Adipocyte (in vitro differentiated cells): Measurements from ENCODE around the gene TESK1.
"Not testable (repeated sequence)": the region's sequence is repeated elsewhere in the genome, so short reads cannot be mapped to it uniquely, and the experiment has no call there.

Experiments
- DNase-seq: peaks from one replicate; pipeline ENCODE4 v3.0.0-alpha.2; 2015; ENCODE audit warnings: low read depth
- H3K27me3 ChIP-seq: replicated peaks from 2 replicates; pipeline ENCODE4 v1.7.0; 2013; ENCODE audit warnings: mild to moderate bottlenecking, low read length, moderate library complexity; ENCODE audit not compliant: control insufficient read depth, insufficient read depth
- H3K36me3 ChIP-seq: 2 replicates; pipeline ENCODE4 v1.7.0; 2013; ENCODE audit warnings: low read length, mild to moderate bottlenecking, moderate library complexity; ENCODE audit not compliant: control insufficient read depth, insufficient read depth, severe bottlenecking
- H3K4me1 ChIP-seq: 2 replicates; pipeline ENCODE4 v1.7.0; 2013; ENCODE audit warnings: mild to moderate bottlenecking, low read length, moderate library complexity; ENCODE audit not compliant: control insufficient read depth, insufficient read depth
- H3K4me3 ChIP-seq: 2 replicates; pipeline ENCODE4 v1.7.0; 2013; ENCODE audit warnings: mild to moderate bottlenecking, low read length, moderate library complexity
- H3K9ac ChIP-seq: 2 replicates; pipeline ENCODE4 v1.7.0; 2013; ENCODE audit warnings: mild to moderate bottlenecking, low read length, moderate library complexity
- H3K9me3 ChIP-seq: 2 replicates; pipeline ENCODE4 v1.7.0; 2013; ENCODE audit warnings: mild to moderate bottlenecking, low read length, moderate library complexity; ENCODE audit not compliant: control insufficient read depth

TESK1 gene

DNA sequence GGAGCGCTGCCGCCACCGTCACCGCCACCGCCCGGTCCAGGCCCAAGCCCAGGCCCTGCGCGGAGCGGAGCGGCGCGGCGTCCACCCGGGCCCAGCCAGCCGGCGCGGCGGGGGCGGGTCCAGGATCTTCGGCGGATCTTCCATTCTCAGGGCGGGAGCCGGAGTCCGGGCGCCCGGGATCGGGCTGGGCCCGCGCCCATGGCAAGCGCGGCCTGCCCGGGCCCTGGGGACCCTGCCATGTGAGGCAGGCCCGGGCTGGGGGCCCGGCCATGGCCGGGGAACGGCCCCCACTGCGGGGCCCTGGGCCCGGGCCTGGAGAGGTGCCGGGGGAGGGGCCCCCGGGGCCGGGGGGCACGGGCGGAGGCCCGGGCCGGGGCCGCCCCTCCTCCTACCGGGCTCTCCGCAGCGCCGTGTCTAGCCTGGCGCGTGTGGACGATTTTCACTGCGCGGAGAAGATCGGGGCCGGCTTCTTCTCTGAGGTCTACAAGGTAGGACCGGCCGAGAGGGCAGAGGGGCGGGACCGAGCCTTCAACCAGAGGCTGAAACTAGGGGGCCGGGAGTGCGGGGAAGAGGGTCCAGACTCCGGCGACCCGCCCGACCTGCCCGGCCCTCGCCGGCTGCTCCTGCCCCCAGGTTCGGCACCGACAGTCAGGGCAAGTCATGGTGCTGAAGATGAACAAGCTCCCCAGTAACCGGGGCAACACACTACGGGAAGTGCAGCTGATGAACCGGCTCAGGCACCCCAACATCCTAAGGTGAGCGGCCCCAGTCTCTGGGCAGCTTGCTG lies 482 bp downstream of the TESK1 start:
- DNase-seq, result peak; percentile 73
- peaks cover 28% of the 10 kb centered on the region for H3K4me1 ChIP-seq
- H3K9ac ChIP-seq, result peak overlapping the region; percentile 89
- no peaks in the 10 kb centered on the region for H3K27me3 ChIP-seq
- H3K9me3 ChIP-seq, result no peaks in the 10 kb centered on the region
- H3K36me3 ChIP-seq, result peaks cover 32% of the 10 kb centered on the region
- H3K4me3 ChIP-seq, result peak overlapping the region; percentile 92

DNA sequence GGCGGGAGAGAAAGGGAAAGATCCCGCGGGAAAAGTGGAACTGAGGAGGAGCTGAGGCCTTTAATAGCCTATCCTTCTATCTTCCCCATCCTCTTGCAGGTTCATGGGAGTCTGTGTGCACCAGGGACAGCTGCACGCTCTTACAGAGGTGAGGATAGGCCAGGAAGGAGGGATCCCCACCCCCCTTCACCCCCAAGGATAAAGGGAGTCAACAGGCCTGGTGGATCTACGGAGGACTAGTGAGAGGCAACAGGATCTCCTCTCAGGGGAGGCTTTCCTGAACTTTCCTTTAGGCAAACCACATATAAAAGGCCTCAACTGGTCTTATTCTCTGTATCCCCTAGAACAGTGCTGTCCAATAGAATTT lies 1.1 kb downstream of the TESK1 start:
- H3K9ac ChIP-seq, result peak overlapping the region; percentile 89
- peak; percentile 37 for DNase-seq

DNA sequence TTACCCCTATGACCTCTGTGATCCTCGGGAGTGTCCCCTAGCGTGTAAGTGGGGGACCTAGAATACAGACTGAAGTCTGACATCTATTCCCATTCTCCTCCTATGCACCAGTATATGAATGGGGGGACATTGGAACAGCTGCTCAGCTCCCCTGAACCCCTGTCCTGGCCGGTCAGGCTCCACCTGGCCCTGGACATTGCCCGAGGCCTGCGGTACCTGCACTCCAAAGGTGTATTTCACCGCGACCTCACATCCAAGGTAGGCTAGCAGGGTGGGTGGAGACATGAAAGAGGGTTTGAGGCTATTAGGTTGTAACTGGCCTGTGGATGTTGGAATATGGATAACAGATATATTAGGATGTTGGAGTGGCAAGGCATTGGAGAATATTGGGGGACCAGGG lies 1.7 kb downstream of the TESK1 start:
- Histone ChIP-seq H3K4me3 (peak overlapping the region; percentile 92), H3K9me3 (no peaks in the 10 kb centered on the region), H3K36me3 (peaks cover 32% of the 10 kb centered on the region), H3K4me1 (peaks cover 28% of the 10 kb centered on the region), H3K9ac (peak overlapping the region; percentile 89), H3K27me3 (no peaks in the 10 kb centered on the region)
- no peak for DNase-seq

More for the DNA sequence above, 1.1 kb downstream of the TESK1 start:
- Histone ChIP-seq H3K27me3 (no peaks in the 10 kb centered on the region), H3K9me3 (no peaks in the 10 kb centered on the region), H3K36me3 (peaks cover 32% of the 10 kb centered on the region), H3K4me3 (peak overlapping the region; percentile 92), H3K4me1 (peaks cover 28% of the 10 kb centered on the region)

DNA sequence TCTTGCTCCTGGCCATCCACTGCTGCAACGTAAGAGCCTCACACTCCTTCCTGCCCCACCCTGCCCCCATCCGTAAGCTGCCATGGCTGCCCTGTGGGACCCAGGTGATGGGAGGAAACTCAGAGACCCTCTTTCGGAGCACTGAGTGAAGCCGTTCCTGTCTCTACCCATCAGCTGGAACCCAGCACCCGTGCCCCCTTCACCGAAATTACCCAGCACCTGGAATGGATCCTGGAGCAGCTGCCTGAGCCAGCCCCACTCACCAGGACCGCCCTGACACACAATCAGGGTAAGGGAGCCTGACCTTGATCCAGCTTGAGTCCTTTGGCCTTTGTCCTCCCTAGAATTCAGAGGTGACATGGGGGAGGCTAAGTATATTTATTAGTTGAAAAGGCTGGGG lies 3.2 kb downstream of the TESK1 start:
- H3K9me3 ChIP-seq, result no peaks in the 10 kb centered on the region
- H3K9ac ChIP-seq, result no peak overlapping the region
- H3K4me1 ChIP-seq, result peaks cover 21% of the 10 kb centered on the region
- peaks cover 32% of the 10 kb centered on the region for H3K36me3 ChIP-seq
- no peak overlapping the region for H3K4me3 ChIP-seq
- H3K27me3 ChIP-seq, result no peaks in the 10 kb centered on the region
- DNase-seq, result no peak

DNA sequence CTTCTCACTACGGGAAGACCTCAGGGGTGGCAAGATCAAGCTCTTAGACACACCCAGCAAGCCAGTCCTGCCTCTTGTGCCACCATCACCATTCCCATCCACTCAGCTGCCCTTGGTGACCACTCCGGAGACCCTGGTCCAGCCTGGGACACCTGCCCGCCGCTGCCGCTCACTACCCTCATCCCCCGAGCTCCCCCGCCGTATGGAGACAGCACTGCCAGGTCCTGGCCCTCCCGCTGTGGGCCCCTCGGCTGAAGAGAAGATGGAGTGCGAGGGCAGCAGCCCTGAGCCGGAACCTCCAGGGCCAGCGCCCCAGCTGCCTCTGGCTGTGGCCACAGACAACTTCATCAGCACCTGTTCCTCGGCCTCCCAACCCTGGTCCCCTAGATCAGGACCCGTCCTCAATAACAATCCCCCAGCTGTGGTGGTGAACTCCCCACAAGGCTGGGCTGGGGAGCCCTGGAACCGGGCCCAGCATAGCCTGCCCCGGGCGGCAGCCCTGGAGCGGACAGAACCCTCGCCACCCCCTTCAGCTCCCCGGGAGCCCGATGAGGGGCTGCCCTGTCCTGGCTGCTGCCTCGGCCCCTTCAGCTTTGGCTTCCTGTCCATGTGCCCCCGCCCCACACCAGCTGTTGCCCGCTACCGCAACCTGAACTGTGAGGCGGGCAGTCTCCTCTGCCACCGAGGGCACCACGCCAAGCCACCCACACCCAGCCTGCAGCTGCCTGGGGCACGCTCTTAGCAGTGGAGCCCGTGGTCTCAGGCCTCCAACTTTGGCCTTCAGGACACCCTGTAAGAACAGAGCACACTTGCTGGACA lies 4.1 kb downstream of the TESK1 start:
- H3K4me1 ChIP-seq, result peaks cover 20% of the 10 kb centered on the region
- H3K27me3 ChIP-seq, result no peaks in the 10 kb centered on the region
- no peak for DNase-seq
- no peak overlapping the region for H3K9ac ChIP-seq
- no peak overlapping the region for H3K4me3 ChIP-seq
- H3K36me3 ChIP-seq, result peaks cover 32% of the 10 kb centered on the region
- H3K9me3 ChIP-seq, result no peaks in the 10 kb centered on the region

DNA sequence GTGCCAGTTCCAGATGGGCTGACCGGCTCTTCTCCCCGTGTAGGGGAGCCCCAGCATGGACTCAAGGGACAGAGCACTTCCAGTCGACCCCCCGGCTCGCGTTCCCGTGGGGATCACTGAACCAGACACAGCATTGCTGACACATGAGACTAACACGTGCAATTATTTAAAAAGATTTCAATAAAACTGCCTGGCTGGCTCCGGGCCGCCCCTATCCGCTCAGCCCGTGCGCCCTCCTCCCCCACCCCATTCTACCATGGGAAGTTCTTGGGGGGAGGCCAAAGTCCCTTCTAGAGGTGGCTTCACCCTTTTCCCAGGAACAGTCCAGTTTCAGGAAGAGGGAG lies 4.7 kb downstream of the TESK1 start:
- H3K9ac ChIP-seq, result no peak overlapping the region
- no peak for DNase-seq
- H3K27me3 ChIP-seq, result no peaks in the 10 kb centered on the region
- no peak overlapping the region for H3K4me3 ChIP-seq
- peaks cover 32% of the 10 kb centered on the region for H3K36me3 ChIP-seq
- no peaks in the 10 kb centered on the region for H3K9me3 ChIP-seq
- H3K4me1 ChIP-seq, result peaks cover 14% of the 10 kb centered on the region

DNA sequence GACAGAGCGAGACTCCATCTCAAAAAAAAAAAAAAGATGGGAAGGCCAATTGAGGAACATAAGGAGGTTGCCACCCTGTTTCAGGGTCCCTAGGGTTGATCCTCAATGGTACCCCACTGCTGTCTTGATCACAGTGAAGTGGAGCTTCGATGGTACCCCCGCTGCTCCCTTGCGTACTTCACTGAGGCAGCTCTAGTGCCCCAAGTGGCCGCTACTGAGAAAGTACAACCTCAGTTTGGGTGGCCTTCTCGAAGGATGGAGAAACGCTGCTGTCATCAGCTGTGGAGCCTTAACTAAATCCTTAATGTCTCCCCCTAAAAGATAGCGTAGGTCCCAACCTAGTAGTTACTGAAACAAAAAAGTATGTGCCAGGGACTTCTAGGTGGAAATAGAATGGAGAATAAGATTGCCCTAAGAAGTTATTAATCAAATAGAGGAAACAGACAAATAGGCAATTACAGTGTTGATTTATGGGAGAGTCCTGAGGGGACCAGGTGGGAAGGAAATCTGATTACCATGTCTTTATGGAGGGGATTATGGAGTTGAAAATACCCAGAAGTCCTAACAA lies 6.3 kb downstream of the TESK1 start:
- DNase-seq, result peak; percentile 70
- Histone ChIP-seq H3K9me3 (no peaks in the 10 kb centered on the region), H3K4me3 (no peak overlapping the region), H3K27me3 (no peaks in the 10 kb centered on the region), H3K36me3 (peaks cover 32% of the 10 kb centered on the region), H3K4me1 (peaks cover 8% of the 10 kb centered on the region), H3K9ac (no peak overlapping the region)

DNA sequence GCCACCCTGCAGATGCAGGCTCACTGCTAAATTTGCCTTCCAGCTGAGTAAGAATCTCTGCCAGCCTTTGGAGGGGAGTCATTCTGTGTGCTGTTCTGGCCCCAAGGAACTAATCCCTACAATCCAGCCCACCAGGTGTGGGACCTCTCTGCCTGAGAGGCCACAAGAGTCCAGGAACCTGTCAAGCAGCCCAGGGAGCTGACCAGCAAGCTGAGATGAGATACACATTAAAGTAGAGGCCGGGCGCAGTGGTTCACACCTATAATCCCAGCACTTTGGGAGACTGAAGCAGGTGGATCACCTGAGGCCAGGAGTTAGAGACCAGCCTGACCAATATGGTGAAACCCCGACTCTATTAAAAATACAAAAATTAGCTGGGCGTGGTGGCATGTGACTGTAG lies 7.0 kb downstream of the TESK1 start:
- not testable (repeated sequence) for H3K27me3 ChIP-seq, H3K4me3 ChIP-seq, H3K9me3 ChIP-seq, DNase-seq, H3K4me1 ChIP-seq, H3K9ac ChIP-seq
- H3K36me3 ChIP-seq, result peaks cover 32% of the 10 kb centered on the region

DNA sequence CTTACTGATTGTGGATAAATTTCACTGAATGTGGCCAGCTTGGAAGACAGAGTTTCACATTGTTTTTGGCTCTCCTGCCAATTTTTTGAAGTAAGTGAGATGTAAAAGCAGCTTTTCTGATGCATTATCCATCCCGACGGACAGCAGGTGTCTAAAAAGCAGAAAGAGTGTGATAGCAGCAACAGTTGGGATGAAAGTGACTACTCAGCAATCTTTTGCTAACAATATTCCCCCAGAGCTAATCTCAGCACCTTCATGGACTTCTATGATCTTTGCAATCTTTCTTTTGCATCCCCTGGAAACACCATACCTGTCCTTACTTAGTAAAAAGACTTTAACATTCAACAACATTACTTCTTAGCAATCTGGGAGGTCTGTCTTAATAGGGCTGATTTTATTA lies 7.8 kb downstream of the TESK1 start:
- DNase-seq, result no peak
- H3K9me3 ChIP-seq, result no peaks in the 10 kb centered on the region
- no peak overlapping the region for H3K4me3 ChIP-seq
- no peak overlapping the region for H3K9ac ChIP-seq
- H3K36me3 ChIP-seq, result peaks cover 24% of the 10 kb centered on the region
- no peaks in the 10 kb centered on the region for H3K4me1 ChIP-seq
- H3K27me3 ChIP-seq, result no peaks in the 10 kb centered on the region

DNA sequence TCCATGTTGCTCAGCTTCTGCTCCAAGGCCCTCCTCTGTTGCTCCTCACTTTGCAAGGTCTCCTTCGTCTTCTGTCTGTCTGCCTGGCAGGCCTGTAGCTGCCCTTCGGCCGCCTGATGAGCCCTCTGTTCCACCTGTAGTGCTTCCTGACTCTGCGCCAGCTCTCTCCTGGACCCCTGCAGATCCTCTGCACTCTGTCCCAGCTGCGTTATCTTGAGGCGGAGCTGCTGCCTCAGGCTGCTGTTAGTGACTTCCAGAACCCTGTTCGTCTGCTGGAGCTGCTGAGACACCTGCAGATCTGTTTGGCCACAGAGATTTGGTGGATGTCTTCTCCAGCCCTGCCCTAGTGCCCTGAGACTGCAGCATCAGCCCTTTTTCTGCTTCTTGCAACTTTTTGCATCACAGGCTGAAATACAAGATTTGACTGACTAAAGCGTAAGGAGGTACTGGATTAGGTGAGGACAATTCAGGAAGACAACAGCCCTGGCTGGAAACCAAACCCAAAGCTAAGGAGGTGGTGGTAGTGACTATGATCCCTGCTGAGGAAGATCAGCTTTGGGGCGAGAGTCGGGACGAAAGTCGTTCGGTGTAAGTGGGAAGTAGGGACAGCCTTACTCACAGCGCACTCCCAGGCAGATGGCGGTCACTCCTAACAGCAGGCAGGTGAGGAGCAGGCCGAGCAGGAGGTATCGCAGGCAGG lies 11.1 kb downstream of the TESK1 start:
- Histone ChIP-seq H3K4me3 (no peak overlapping the region), H3K36me3 (no peaks in the 10 kb centered on the region), H3K9me3 (no peaks in the 10 kb centered on the region), H3K4me1 (no peaks in the 10 kb centered on the region), H3K27me3 (no peaks in the 10 kb centered on the region), H3K9ac (no peak overlapping the region)
- DNase-seq, result no peak
